ENCODE results near the gene TRERF1. TPM values are rescaled to one million over a fixed set of nuclear protein-coding genes. Genes with fewer than 3 reads are reported as not detected.

TRERF1 gene
- total and polyA plus RNA-seq, 2 experiments from 2014 or later, result 11.2 to 20.6 TPM

GRCh38 chr6:42482174-42482573, 30.4 kb upstream of the TRERF1 start:
- no peak for DNase-seq (ENCODE audit: low spot score)
- no peak for ATAC-seq
- Histone ChIP-seq H4K20me1 (replicated peaks; ENCODE audit: insufficient read depth) (no peaks in the 10 kb centered on the region; the same call in 1 of the 2 replicates), H3K4me3 (no peak overlapping the region), H3F3A (replicated peaks; ENCODE audit: low read depth) (no peaks in the 10 kb centered on the region), H3K79me2 (replicated peaks; ENCODE audit: insufficient read depth) (no peaks in the 10 kb centered on the region), H3K36me3 (ENCODE audit: insufficient read depth) (no peaks in the 10 kb centered on the region), H3K4me2 (no peak overlapping the region), H3K27ac (ENCODE audit: low read depth) (no peak overlapping the region), H3K4me1 (ENCODE audit: insufficient read depth) (no peaks in the 10 kb centered on the region), H2AFZ (no peak overlapping the region), H3K9me2 (ENCODE audit: insufficient read depth) (no peaks in the 10 kb centered on the region), H3K27me3 (ENCODE audit: insufficient read depth) (no peaks in the 10 kb centered on the region)
- H3K9me3 Mint-ChIP-seq, result no peaks in the 10 kb centered on the region
- TF ChIP-seq EZH2phosphoT487 (IDR thresholded peaks at IDR 0.05; ENCODE audit: unreplicated experiment) (no peak), STAT1 (IDR thresholded peaks at IDR 0.05; ENCODE audit: unreplicated experiment) (no peak), CTCF (conservative IDR thresholded peaks at IDR 0.05; ENCODE audit: low read depth in 2 of 2) (no peak), ETS1 (IDR thresholded peaks at IDR 0.05) (no peak), ZNF114 (CRISPR knock-in tag; IDR thresholded peaks at IDR 0.05) (no peak), JUNB (IDR thresholded peaks at IDR 0.05; ENCODE audit: unreplicated experiment) (no peak), EZH2 (IDR thresholded peaks at IDR 0.05; ENCODE audit: low read depth, unreplicated experiment) (no peak)
- TF ChIP-seq, protein P1, sequence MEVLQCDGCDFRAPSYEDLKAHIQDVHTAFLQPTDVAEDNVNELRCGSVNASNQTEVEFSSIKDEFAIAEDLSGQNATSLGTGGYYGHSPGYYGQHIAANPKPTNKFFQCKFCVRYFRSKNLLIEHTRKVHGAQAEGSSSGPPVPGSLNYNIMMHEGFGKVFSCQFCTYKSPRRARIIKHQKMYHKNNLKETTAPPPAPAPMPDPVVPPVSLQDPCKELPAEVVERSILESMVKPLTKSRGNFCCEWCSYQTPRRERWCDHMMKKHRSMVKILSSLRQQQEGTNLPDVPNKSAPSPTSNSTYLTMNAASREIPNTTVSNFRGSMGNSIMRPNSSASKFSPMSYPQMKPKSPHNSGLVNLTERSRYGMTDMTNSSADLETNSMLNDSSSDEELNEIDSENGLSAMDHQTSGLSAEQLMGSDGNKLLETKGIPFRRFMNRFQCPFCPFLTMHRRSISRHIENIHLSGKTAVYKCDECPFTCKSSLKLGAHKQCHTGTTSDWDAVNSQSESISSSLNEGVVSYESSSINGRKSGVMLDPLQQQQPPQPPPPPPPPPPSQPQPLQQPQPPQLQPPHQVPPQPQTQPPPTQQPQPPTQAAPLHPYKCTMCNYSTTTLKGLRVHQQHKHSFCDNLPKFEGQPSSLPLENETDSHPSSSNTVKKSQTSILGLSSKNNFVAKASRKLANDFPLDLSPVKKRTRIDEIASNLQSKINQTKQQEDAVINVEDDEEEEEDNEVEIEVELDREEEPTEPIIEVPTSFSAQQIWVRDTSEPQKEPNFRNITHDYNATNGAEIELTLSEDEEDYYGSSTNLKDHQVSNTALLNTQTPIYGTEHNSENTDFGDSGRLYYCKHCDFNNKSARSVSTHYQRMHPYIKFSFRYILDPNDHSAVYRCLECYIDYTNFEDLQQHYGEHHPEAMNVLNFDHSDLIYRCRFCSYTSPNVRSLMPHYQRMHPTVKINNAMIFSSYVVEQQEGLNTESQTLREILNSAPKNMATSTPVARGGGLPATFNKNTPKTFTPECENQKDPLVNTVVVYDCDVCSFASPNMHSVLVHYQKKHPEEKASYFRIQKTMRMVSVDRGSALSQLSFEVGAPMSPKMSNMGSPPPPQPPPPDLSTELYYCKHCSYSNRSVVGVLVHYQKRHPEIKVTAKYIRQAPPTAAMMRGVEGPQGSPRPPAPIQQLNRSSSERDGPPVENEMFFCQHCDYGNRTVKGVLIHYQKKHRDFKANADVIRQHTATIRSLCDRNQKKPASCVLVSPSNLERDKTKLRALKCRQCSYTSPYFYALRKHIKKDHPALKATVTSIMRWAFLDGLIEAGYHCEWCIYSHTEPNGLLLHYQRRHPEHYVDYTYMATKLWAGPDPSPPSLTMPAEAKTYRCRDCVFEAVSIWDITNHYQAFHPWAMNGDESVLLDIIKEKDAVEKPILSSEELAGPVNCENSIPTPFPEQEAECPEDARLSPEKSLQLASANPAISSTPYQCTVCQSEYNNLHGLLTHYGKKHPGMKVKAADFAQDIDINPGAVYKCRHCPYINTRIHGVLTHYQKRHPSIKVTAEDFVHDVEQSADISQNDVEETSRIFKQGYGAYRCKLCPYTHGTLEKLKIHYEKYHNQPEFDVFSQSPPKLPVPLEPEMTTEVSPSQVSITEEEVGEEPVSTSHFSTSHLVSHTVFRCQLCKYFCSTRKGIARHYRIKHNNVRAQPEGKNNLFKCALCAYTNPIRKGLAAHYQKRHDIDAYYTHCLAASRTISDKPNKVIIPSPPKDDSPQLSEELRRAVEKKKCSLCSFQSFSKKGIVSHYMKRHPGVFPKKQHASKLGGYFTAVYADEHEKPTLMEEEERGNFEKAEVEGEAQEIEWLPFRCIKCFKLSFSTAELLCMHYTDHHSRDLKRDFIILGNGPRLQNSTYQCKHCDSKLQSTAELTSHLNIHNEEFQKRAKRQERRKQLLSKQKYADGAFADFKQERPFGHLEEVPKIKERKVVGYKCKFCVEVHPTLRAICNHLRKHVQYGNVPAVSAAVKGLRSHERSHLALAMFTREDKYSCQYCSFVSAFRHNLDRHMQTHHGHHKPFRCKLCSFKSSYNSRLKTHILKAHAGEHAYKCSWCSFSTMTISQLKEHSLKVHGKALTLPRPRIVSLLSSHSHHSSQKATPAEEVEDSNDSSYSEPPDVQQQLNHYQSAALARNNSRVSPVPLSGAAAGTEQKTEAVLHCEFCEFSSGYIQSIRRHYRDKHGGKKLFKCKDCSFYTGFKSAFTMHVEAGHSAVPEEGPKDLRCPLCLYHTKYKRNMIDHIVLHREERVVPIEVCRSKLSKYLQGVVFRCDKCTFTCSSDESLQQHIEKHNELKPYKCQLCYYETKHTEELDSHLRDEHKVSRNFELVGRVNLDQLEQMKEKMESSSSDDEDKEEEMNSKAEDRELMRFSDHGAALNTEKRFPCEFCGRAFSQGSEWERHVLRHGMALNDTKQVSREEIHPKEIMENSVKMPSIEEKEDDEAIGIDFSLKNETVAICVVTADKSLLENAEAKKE (CRISPR knock-in tag; IDR thresholded peaks at IDR 0.05), result no peak
- no peak overlapping the region for H3K4me3 Mint-ChIP-seq
- H3K36me3 Mint-ChIP-seq (ENCODE audit: low read depth), result no peaks in the 10 kb centered on the region
- H3K27me3 Mint-ChIP-seq (ENCODE audit: insufficient read depth, low read depth, poor library complexity), result no peaks in the 10 kb centered on the region
- no peak overlapping the region for H3K27ac Mint-ChIP-seq
- no peaks in the 10 kb centered on the region for H3K4me1 Mint-ChIP-seq

All from GM23338 (cell line).